ENCODE data around the gene PPP1R3C.

PPP1R3C gene

DNA sequence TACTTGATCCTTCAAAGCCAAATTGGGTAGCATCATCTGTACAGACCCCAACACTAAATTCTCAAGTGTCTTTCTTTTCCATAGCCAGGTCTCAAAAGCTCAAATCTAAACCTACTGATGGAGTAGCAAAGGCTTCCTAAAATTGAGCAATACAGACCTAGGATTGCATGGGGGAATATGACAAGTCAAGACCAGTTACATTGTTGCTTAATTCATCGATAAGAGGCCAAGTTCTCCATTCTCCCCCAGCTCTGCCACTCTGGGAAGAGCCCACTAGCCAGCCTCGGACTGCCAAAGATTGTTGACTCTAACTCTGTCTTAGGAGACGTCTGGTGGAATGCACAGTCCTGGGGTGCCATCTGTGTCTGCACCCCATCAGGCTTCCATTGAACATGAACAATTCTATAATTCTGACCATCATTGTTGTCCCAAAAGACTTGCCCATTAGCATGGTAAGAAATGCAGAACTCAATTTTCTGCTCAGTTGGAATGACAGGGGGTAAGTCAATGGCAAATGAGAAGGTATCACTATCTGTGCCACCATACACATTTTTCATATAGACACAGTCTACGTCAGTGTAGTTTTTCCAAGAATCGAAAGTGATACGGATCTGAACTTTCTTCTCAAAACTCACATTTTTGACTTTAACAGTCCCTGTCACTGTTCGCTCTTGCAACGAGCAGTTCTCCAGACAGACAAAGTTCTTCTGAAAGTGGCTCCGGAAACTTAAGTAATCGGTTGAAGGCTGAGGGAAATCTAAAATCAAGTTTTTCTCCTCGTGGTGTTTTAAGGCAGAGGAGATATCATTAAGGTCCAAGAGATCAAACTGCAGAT is 2.9 kb downstream of the PPP1R3C start:
- TF ChIP-seq, protein P1, sequence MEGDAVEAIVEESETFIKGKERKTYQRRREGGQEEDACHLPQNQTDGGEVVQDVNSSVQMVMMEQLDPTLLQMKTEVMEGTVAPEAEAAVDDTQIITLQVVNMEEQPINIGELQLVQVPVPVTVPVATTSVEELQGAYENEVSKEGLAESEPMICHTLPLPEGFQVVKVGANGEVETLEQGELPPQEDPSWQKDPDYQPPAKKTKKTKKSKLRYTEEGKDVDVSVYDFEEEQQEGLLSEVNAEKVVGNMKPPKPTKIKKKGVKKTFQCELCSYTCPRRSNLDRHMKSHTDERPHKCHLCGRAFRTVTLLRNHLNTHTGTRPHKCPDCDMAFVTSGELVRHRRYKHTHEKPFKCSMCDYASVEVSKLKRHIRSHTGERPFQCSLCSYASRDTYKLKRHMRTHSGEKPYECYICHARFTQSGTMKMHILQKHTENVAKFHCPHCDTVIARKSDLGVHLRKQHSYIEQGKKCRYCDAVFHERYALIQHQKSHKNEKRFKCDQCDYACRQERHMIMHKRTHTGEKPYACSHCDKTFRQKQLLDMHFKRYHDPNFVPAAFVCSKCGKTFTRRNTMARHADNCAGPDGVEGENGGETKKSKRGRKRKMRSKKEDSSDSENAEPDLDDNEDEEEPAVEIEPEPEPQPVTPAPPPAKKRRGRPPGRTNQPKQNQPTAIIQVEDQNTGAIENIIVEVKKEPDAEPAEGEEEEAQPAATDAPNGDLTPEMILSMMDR (IDR thresholded peaks at IDR 0.05; ENCODE audit: low read length, missing control alignments) = no peak
- no peak for DNase-seq (ENCODE audit: low read depth)
- no peak overlapping the region for H3K4me3 ChIP-seq (replicated peaks; ENCODE audit: low read depth, low read length)

GRCh38 chr10:91628383-91628782 is 4.5 kb downstream of the PPP1R3C start:
- DNase-seq (ENCODE audit: low read depth) = no peak
- no peak overlapping the region for H3K4me3 ChIP-seq (replicated peaks; ENCODE audit: low read depth, low read length)
- TF ChIP-seq, protein P1 (IDR thresholded peaks at IDR 0.05; ENCODE audit: low read length, missing control alignments) = no peak

DNA sequence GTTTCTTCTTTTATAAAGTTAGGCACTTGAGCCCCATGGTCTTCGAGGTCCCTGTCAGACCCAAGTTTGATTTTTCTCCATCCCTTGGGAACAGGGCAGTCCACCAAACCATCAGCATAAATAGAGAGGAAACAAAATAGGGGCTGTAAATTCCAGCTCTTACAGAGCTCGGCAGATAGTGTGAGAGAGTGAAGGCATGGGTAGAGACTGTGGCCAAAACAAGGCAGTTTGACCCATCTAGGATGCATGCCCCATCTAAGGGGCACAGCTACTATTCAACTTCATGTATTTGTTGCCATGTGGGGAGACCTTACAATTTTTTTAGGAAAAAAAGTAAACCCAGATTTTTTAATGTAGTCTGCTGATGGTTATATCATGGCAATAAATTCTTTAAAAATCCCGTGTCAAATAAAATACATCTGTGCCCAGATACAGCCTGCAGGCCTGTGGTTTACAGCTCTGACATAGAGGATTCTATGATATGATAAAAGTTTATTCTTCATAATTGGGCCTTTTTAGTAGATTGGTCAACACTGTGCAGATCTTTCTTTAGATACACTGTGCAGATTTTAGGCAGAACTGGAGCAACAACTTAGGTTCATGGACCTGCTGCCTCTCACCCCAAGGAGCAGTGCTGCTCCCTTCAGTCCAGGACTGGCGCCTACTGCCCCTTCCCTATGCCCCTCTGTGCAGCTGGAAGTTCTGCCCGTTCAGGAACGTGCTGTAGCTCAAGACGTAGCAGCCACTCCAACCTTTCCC is 5.3 kb downstream of the PPP1R3C start:
- no peak for DNase-seq (ENCODE audit: low read depth)
- TF ChIP-seq, protein P1 (IDR thresholded peaks at IDR 0.05; ENCODE audit: low read length, missing control alignments) = no peak
- H3K4me3 ChIP-seq (replicated peaks; ENCODE audit: low read depth, low read length) = no peak overlapping the region

DNA sequence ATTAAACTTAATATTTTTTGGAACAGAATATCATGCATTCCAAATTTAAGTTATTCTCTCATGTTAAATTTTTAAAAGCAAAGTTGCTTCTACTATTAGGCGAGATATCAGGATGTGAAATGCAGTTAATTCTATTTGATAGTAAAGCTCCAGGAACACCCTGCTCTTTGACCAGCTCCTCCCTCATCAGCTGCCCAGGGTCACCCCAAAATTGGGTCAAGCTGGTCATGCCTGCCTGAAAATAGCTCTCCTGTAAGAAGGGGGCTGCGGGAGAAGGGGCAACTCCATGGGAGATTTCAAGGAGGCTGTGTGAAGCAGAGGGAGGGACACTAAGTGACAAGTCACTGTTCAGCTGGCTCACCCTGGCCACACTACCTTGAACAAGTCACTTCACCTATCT is 5.9 kb downstream of the PPP1R3C start:
- TF ChIP-seq, protein P1 (IDR thresholded peaks at IDR 0.05; ENCODE audit: low read length, missing control alignments) = no peak
- no peak for DNase-seq (ENCODE audit: low read depth)
- no peak overlapping the region for H3K4me3 ChIP-seq (replicated peaks; ENCODE audit: low read depth, low read length)

DNA sequence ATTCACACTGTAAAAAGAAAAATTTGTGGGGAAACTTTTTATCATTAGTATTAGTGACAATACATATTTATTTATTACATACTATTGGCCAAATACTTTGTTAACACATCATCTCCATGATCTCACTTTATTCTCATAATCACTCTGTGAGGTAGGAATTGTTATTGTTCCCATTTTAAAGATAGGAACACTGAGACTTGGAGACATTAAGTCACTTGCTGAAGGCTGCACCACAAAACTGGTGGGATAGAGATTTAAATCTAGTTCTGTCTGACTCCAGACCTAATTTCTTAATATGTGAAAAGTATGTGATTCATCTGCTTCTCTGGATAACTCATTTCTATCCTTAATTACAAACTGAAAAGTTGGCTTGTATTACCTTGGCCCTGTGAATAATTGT is 8.2 kb downstream of the PPP1R3C start:
- no peak overlapping the region for H3K4me3 ChIP-seq (replicated peaks; ENCODE audit: low read depth, low read length)
- DNase-seq (ENCODE audit: low read depth) = no peak
- TF ChIP-seq, protein P1 (IDR thresholded peaks at IDR 0.05; ENCODE audit: low read length, missing control alignments) = no peak

DNA sequence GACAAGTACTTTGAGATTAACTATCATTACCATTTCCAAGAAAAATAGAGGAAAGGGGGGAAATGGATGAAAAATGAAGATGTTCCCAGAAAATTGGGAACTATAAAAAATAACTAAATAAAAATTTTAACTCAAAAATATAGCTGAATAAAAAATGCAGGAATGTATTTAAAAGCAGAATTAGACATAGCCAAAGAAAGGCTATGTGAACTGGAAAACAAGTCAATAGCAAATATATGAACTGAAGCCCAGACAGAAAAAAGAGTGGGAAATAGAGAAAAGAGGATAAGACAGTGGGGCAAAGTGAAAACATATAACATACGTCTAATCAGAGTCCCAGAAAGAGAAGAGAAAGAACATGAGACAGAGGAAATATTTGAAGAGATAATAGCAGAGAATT is 10.3 kb downstream of the PPP1R3C start:
- TF ChIP-seq, protein P1 (IDR thresholded peaks at IDR 0.05; ENCODE audit: low read length, missing control alignments) = no peak
- H3K4me3 ChIP-seq (replicated peaks; ENCODE audit: low read depth, low read length) = no peak overlapping the region
- no peak for DNase-seq (ENCODE audit: low read depth)
